Spleen (tissue), 11 donors: ENCODE results near the gene HCAR1. TPM values are rescaled to one million over a fixed set of nuclear protein-coding genes. Genes with fewer than 3 reads are reported as not detected.

Experiments used
- DNase-seq: peaks from one replicate; pipeline ENCODE4 v3.0.0-alpha.2; 2020
- H3K27ac ChIP-seq, 8 donors: fragments of 200-600 bp; sonication (generic) in 7 of 8; 1 replicate in 4 of 8; 2 replicates in 4 of 8; pipeline versions ENCODE4 v1.5.0 to v1.8.0; 2016 to 2021; ENCODE audit warnings: inconsistent platforms in 4 of 8, mild to moderate bottlenecking in 4 of 8, moderate library complexity in 1 of 8
- H3K27me3 ChIP-seq, 7 donors: fragments of 200-600 bp; sonication (generic) in 6 of 7; replicated peaks in 1 of 7; 1 replicate in 4 of 7; 2 replicates in 3 of 7; pipeline versions ENCODE4 v1.5.0 to v1.8.0; 2016 to 2021; ENCODE audit warnings: inconsistent platforms in 3 of 7, mild to moderate bottlenecking in 1 of 7
- H3K36me3 ChIP-seq, 6 donors: fragments of 200-600 bp; sonication (generic) in 5 of 6; 1 replicate in 4 of 6; 2 replicates in 2 of 6; pipeline versions ENCODE4 v1.5.0 to v1.8.0; 2016 to 2021; ENCODE audit warnings: inconsistent platforms in 2 of 6
- H3K4me1 ChIP-seq, 6 donors: fragments of 200-600 bp; sonication (generic) in 5 of 6; 1 replicate in 3 of 6; 2 replicates in 3 of 6; pipeline versions ENCODE4 v1.5.0 to v1.8.0; 2016 to 2021; ENCODE audit warnings: inconsistent platforms in 3 of 6
- H3K4me3 ChIP-seq, 8 donors: fragments of 200-600 bp; sonication (generic) in 7 of 8; 1 replicate in 4 of 8; 2 replicates in 4 of 8; pipeline versions ENCODE4 v1.5.0 to v1.8.0; 2016 to 2021; ENCODE audit warnings: inconsistent platforms in 4 of 8, mild to moderate bottlenecking in 4 of 8, moderate library complexity in 2 of 8
- H3K9me3 ChIP-seq, 8 donors: fragments of 200-600 bp; sonication (generic) in 7 of 8; 1 replicate in 4 of 8; 2 replicates in 4 of 8; pipeline versions ENCODE4 v1.5.0 to v1.8.0; 2016 to 2021; ENCODE audit warnings: inconsistent platforms in 4 of 8
- POLR2A ChIP-seq, 3 donors: fragments of 450-650 bp; IDR thresholded peaks; one replicate each; pipeline ENCODE4 v1.5.1; 2017; ENCODE audit warnings: antibody characterized with exemption in 3 of 3, mild to moderate bottlenecking in 1 of 3
- POLR2AphosphoS5 ChIP-seq, 3 donors: sonication (generic); formaldehyde crosslinking; IDR thresholded peaks; one replicate each; pipeline ENCODE4 v1.5.1; 2017; ENCODE audit warnings: antibody characterized with exemption in 3 of 3
- WGBS, 5 donors: extraction: QIAGEN DNeasy Blood & Tissue Kit in 3 of 5; methylation state at CpG; one replicate each; pipeline versions ENCODE4 v1.1.5 to v1.1.7; 2013 to 2018; 5-methylcytosine and 5-hydroxymethylcytosine counted together
- intact Hi-C: fragments of 100-400 bp; cut with DNase I; formaldehyde crosslinking; loops from one replicate; pipeline ENCODE4 v1.15.0; 2023; ENCODE audit warnings: low total_unique reads
- polyA plus RNA-seq, 3 donors: library from polyadenylated mRNA; stranded (reverse); fragments of 200-250 nt; gene quantifications; one replicate each; pipeline ENCODE4 v1.2.1, GENCODE V29; 2013
- total RNA-seq, 7 donors: library from RNA; depleted of rRNA in 3 of 7; stranded (reverse); fragments of >200 nt in 3 of 7; fragmentation: NEBNext Ultra II Directional in 4 of 7; extraction: Animal tissue kit (Norgen Biotek cat#: 25700) in 4 of 7; gene quantifications; one replicate each; pipeline versions ENCODE4 v1.1.0 to v1.2.1, GENCODE V29; 2016 to 2021
- TF ChIP-seq, protein P1 (sequence below), 11 experiments: fragments of 200-600 bp in 7 of 11; fragments of 450-650 bp in 4 of 11; sonication (generic) in 4 of 11; IDR thresholded peaks in 8 of 11; conservative IDR thresholded peaks in 3 of 11; 1 replicate in 7 of 11; 2 replicates in 4 of 11; pipeline versions ENCODE4 v1.4.0 to v1.8.0; 2016 to 2021; ENCODE audit warnings: antibody characterized with exemption in 11 of 11, inconsistent platforms in 4 of 11, mild to moderate bottlenecking in 1 of 11
- donor health status: healthy with polysubstance abuse.
- donor health status: DM: no; HTN: no; CAD: no; lungs with moderate emphysema.
- donor health status: DM: no; HTN: no; CAD: no.
- donor health status: Bipolar disorder and iron deficiency.
- donor health status: healthy.
- donor health status: DM: no; HTN: no; CAD: no.
- donor health status: DM: yes; HTN: yes; CAD: no.

The HCAR1 gene
- total and polyA plus RNA-seq, 10 donors = 0.26 to 10.8 (median 4.0) TPM

- H3K4me3 ChIP-seq = no peak overlapping the region
- TF ChIP-seq POLR2AphosphoS5 (IDR thresholded peaks at IDR 0.05) (no peak), POLR2A (IDR thresholded peaks at IDR 0.05) (no peak)
- TF ChIP-seq, protein P1, sequence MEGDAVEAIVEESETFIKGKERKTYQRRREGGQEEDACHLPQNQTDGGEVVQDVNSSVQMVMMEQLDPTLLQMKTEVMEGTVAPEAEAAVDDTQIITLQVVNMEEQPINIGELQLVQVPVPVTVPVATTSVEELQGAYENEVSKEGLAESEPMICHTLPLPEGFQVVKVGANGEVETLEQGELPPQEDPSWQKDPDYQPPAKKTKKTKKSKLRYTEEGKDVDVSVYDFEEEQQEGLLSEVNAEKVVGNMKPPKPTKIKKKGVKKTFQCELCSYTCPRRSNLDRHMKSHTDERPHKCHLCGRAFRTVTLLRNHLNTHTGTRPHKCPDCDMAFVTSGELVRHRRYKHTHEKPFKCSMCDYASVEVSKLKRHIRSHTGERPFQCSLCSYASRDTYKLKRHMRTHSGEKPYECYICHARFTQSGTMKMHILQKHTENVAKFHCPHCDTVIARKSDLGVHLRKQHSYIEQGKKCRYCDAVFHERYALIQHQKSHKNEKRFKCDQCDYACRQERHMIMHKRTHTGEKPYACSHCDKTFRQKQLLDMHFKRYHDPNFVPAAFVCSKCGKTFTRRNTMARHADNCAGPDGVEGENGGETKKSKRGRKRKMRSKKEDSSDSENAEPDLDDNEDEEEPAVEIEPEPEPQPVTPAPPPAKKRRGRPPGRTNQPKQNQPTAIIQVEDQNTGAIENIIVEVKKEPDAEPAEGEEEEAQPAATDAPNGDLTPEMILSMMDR (IDR thresholded peaks at IDR 0.05 in 8 of 11, conservative IDR thresholded peaks at IDR 0.05 in 3 of 11) = no peak
- H3K27me3 ChIP-seq = peaks cover 0 to 7% (median 0%) of the 10 kb centered on the region in 7 donors
- peak overlapping the region in 6 of 8 donors; percentile 14 to 75 (median 55) for H3K27ac ChIP-seq
- peaks cover 0 to 31% (median 18%) of the 10 kb centered on the region in 6 donors for H3K4me1 ChIP-seq
- intact Hi-C loops = no loop called here
- no peaks in the 10 kb centered on the region for H3K9me3 ChIP-seq
- H3K36me3 ChIP-seq = no peaks in the 10 kb centered on the region
- DNase-seq = no peak
- WGBS, 5 donors = 89 to 96% (median 91%) methylated on average over 4 of the region's 4 CpGs
Observed at GRCh38 chr12:122732611-122733010, 2.0 kb upstream of the HCAR1 start.

DNA sequence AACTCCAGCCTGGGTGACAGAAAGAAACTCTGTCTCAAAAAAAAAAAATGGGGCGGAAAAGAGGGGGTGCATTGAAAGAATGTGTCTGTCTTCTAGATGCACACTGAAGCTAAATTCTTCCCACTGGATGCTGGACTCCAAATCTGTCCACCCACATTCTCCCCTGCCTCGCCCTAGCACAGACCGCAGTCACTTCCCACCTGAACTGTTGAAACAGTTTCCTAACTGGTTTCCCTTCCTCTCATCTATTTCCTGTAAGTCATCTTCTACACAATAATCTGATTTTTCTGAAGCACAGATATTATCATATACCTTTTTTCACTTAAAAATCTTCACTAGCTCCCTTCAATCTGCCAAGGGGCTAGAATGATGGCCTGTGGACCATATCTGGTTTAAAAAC lies 1.5 kb upstream of the HCAR1 start:
- intact Hi-C loops = no loop called here
- Histone ChIP-seq H3K4me3 (no peak overlapping the region), H3K4me1 (peaks cover 0 to 31% (median 18%) of the 10 kb centered on the region in 6 donors), H3K27ac (peak overlapping the region in 7 of 8 donors; percentile 14 to 75 (median 39)), H3K36me3 (no peaks in the 10 kb centered on the region), H3K9me3 (no peaks in the 10 kb centered on the region), H3K27me3 (peaks cover 0 to 7% (median 0%) of the 10 kb centered on the region in 7 donors)
- WGBS, 5 donors = 36 to 53% (median 45%) methylated on average over 3 of the region's 3 CpGs
- TF ChIP-seq POLR2A (IDR thresholded peaks at IDR 0.05) (no peak), POLR2AphosphoS5 (IDR thresholded peaks at IDR 0.05) (no peak)
- TF ChIP-seq, protein P1 (IDR thresholded peaks at IDR 0.05 in 8 of 11, conservative IDR thresholded peaks at IDR 0.05 in 3 of 11) = no peak
- peak; percentile 37 for DNase-seq

DNA sequence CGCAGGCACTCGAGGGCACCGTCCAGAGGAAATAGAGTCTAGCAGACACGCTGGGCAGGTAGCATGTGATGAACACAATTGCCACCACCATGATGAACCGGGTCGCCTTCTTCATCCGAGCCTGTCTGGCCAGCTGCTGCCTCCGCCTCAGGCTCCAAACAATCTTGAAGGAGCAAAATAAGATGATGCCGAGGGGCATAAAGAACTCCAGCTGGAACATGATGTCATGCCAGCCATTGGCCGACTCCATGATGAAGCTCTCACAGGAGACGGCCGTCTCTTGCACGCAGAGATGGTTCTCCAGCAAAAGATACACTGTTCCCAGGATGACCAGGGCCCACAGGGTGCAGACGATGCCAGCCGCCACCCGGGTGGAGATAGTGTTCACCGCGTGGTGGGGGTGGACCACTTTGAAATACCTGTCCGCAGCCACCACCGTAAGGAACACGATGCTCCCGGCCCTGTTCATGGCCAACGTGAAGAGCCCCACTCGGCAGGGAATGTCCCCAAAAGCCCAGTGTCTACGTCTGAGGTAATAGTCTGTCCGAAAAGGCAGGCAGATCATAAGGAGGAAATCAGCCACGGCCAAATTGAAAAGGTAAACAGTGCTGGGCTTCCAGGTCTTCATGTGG lies 945 bp downstream of the HCAR1 start:
- H3K27me3 ChIP-seq = peaks cover 0 to 7% (median 0%) of the 10 kb centered on the region in 7 donors
- intact Hi-C loops = no loop called here
- H3K4me1 ChIP-seq = peaks cover 0 to 49% (median 34%) of the 10 kb centered on the region in 6 donors
- peak overlapping the region in 7 of 8 donors; percentile 48 to 75 (median 71) for H3K27ac ChIP-seq
- no peaks in the 10 kb centered on the region for H3K9me3 ChIP-seq
- DNase-seq = no peak
- 83 to 96% (median 91%) methylated on average over 20 to 27 of the region's 27 CpGs for WGBS, 5 donors
- TF ChIP-seq POLR2A (IDR thresholded peaks at IDR 0.05) = no peak
- TF ChIP-seq, protein P1 (IDR thresholded peaks at IDR 0.05 in 8 of 11, conservative IDR thresholded peaks at IDR 0.05 in 3 of 11) = no peak
- no peak for TF ChIP-seq POLR2AphosphoS5 (IDR thresholded peaks at IDR 0.05)
- H3K36me3 ChIP-seq = no peaks in the 10 kb centered on the region
- H3K4me3 ChIP-seq = peak overlapping the region in 6 of 8 donors; percentile 18 to 53 (median 34)

DNA sequence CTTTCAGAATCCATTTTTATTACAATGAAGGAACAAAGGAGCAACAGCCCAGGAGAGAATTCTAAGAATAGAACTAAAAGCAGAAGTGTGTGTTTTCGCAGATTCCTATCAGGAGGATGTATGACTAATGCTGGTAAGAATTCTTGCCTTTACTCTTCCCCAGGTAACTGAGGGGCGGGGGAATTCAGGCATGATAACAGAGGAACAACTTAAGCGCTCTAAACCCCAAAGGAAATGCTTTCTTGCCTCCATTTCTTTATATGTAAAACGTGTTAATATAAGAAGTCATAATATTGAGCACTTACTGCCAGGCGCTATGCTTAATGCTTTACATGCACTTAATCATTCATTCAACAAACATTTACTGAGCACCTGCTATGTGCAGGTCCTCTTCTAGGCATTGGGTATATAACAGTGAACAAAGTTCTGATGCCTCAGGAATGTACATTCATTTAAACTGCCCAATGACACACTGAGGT lies 4.5 kb downstream of the HCAR1 start:
- peaks cover 0 to 7% (median 0%) of the 10 kb centered on the region in 7 donors for H3K27me3 ChIP-seq
- no peaks in the 10 kb centered on the region for H3K9me3 ChIP-seq
- H3K4me1 ChIP-seq = peaks cover 0 to 32% (median 16%) of the 10 kb centered on the region in 6 donors
- TF ChIP-seq POLR2AphosphoS5 (IDR thresholded peaks at IDR 0.05) (no peak), POLR2A (IDR thresholded peaks at IDR 0.05) (no peak)
- TF ChIP-seq, protein P1 (IDR thresholded peaks at IDR 0.05 in 8 of 11, conservative IDR thresholded peaks at IDR 0.05 in 3 of 11) = no peak
- intact Hi-C loops = no loop called here
- no peak for DNase-seq
- peak overlapping the region in 6 of 8 donors; percentile 11 to 77 (median 56) for H3K27ac ChIP-seq
- WGBS, 5 donors = 12 to 33% (median 21%) methylated on average over 5 of the region's 5 CpGs
- H3K36me3 ChIP-seq = no peaks in the 10 kb centered on the region
- peak overlapping the region in 1 of 8 donors; percentile 32 for H3K4me3 ChIP-seq
